H9 (cell line): ENCODE data around the gene SS18L1. TPM values are rescaled to one million over a fixed set of nuclear protein-coding genes. Genes with fewer than 3 reads are reported as not detected.

Experiments used
- DNase-seq: peaks from one replicate; pipeline ENCODE4 v3.0.0-alpha.2; 2017
- H2AFZ ChIP-seq: one replicate; pipeline ENCODE4 v1.6.1; 2013; ENCODE audit warnings: mild to moderate bottlenecking, low read length, control low read depth, moderate library complexity
- H2AK5ac ChIP-seq: 2 replicates; pipeline ENCODE4 v1.6.1; 2013; ENCODE audit warnings: low read length, control low read depth, mixed read lengths; ENCODE audit not compliant: insufficient read length
- H2BK120ac ChIP-seq: one replicate; pipeline ENCODE4 v1.6.1; 2013; ENCODE audit warnings: low read depth, mild to moderate bottlenecking, low read length, control low read depth, inconsistent platforms; ENCODE audit not compliant: poor library complexity, severe bottlenecking
- H2BK12ac ChIP-seq: 2 replicates; pipeline ENCODE4 v1.6.1; 2013; ENCODE audit warnings: low read length, control low read depth, mixed read lengths, low read depth; ENCODE audit not compliant: insufficient read length
- H2BK15ac ChIP-seq: 2 replicates; pipeline ENCODE4 v1.6.1; 2013; ENCODE audit warnings: low read depth, low read length, control low read depth
- H2BK20ac ChIP-seq: one replicate; pipeline ENCODE4 v1.6.1; 2013; ENCODE audit warnings: low read depth, mild to moderate bottlenecking, low read length, control low read depth, inconsistent platforms; ENCODE audit not compliant: poor library complexity, severe bottlenecking
- H2BK5ac ChIP-seq: 2 replicates; pipeline ENCODE4 v1.6.1; 2013; ENCODE audit warnings: low read length, control low read depth, mixed read lengths; ENCODE audit not compliant: insufficient read length
- H3K14ac ChIP-seq: 2 replicates; pipeline ENCODE4 v1.6.1; 2013; ENCODE audit warnings: low read length, control low read depth; ENCODE audit not compliant: insufficient read depth
- H3K18ac ChIP-seq: 2 replicates; pipeline ENCODE4 v1.6.1; 2013; ENCODE audit warnings: low read depth, mild to moderate bottlenecking, mixed read lengths, low read length, control low read depth; ENCODE audit not compliant: insufficient read length
- H3K23ac ChIP-seq: 2 replicates; pipeline ENCODE4 v1.6.1; 2013; ENCODE audit warnings: low read length, control low read depth, mixed read lengths, low read depth; ENCODE audit not compliant: insufficient read length
- H3K23me2 ChIP-seq: 2 replicates; pipeline ENCODE4 v1.6.1; 2013; ENCODE audit warnings: low read depth, mild to moderate bottlenecking, mixed read lengths, low read length, control low read depth; ENCODE audit not compliant: insufficient read length, poor library complexity, severe bottlenecking
- H3K27ac ChIP-seq: 2 replicates; pipeline ENCODE4 v1.5.1; 2013; ENCODE audit warnings: low read length, control low read depth, mixed read lengths, low read depth; ENCODE audit not compliant: insufficient read length
- H3K27me3 ChIP-seq: 2 replicates; pipeline ENCODE4 v1.6.1; 2013; ENCODE audit warnings: low read length, control low read depth, inconsistent platforms; ENCODE audit not compliant: insufficient read depth
- H3K4ac ChIP-seq: 2 replicates; pipeline ENCODE4 v1.6.1; 2013; ENCODE audit warnings: low read depth, mild to moderate bottlenecking, control low read depth, inconsistent platforms, low read length, moderate library complexity
- H3K4me1 ChIP-seq: 2 replicates; pipeline ENCODE4 v1.6.1; 2013; ENCODE audit warnings: low read length, control low read depth, inconsistent platforms; ENCODE audit not compliant: insufficient read depth
- H3K4me2 ChIP-seq: 2 replicates; pipeline ENCODE4 v1.6.1; 2013; ENCODE audit warnings: low read length, control low read depth, mixed read lengths; ENCODE audit not compliant: insufficient read length, insufficient read depth
- H3K56ac ChIP-seq: 2 replicates; pipeline ENCODE4 v1.6.1; 2013; ENCODE audit warnings: low read depth, mild to moderate bottlenecking, mixed read lengths, low read length, control low read depth; ENCODE audit not compliant: insufficient read length
- H3K79me1 ChIP-seq: 2 replicates; pipeline ENCODE4 v1.6.1; 2013; ENCODE audit warnings: low read depth, mild to moderate bottlenecking, moderate library complexity, low read length, control low read depth, inconsistent platforms; ENCODE audit not compliant: insufficient read depth, poor library complexity, severe bottlenecking
- H3K79me2 ChIP-seq: 2 replicates; pipeline ENCODE4 v1.6.1; 2013; ENCODE audit warnings: low read length, control low read depth, inconsistent platforms; ENCODE audit not compliant: insufficient read depth
- H3K9ac ChIP-seq: 2 replicates; pipeline ENCODE4 v1.6.1; 2013; ENCODE audit warnings: low read length, control low read depth, mixed read lengths; ENCODE audit not compliant: insufficient read length; ENCODE audit errors: extremely low read depth
- H3K9me3 ChIP-seq: one replicate; pipeline ENCODE4 v1.6.1; 2013; ENCODE audit warnings: low read depth, low read length, inconsistent platforms; ENCODE audit not compliant: control insufficient read depth
- H3T11ph ChIP-seq: one replicate; pipeline ENCODE4 v1.6.1; 2013; ENCODE audit warnings: mild to moderate bottlenecking, low read length, control low read depth, inconsistent platforms
- H4K20me1 ChIP-seq: one replicate; pipeline ENCODE4 v1.6.1; 2013; ENCODE audit not compliant: control insufficient read depth, insufficient read length, insufficient read depth
- H4K5ac ChIP-seq: 2 replicates; pipeline ENCODE4 v1.6.1; 2013; ENCODE audit warnings: low read depth, mild to moderate bottlenecking, mixed read lengths, low read length, control low read depth; ENCODE audit not compliant: insufficient read length
- H4K8ac ChIP-seq: replicated peaks from 2 replicates; pipeline ENCODE4 v1.6.1; 2013; ENCODE audit warnings: low read length, control low read depth, mixed read lengths, low read depth; ENCODE audit not compliant: insufficient read length
- H4K91ac ChIP-seq: 2 replicates; pipeline ENCODE4 v1.6.1; 2013; ENCODE audit warnings: low read depth, mild to moderate bottlenecking, moderate library complexity, mixed read lengths, low read length, control low read depth; ENCODE audit not compliant: insufficient read length
- H3K27ac Mint-ChIP-seq, 3 experiments: 2 replicates in 2 of 3; 3 replicates in 1 of 3; pipeline ENCODE4 v1.8.0; 2020 to 2021; ENCODE audit warnings: mixed read lengths in 3 of 3, mild to moderate bottlenecking in 1 of 3, moderate library complexity in 1 of 3
- H3K27me3 Mint-ChIP-seq: 2 replicates; pipeline ENCODE4 v1.8.0; 2021; ENCODE audit warnings: low read depth, mild to moderate bottlenecking, moderate library complexity, mixed read lengths
- H3K36me3 Mint-ChIP-seq, 3 experiments: 2 replicates in 2 of 3; 3 replicates in 1 of 3; pipeline ENCODE4 v1.8.0; 2020 to 2021; ENCODE audit warnings: low read depth in 3 of 3, mixed read lengths in 3 of 3; ENCODE audit not compliant: insufficient read depth in 1 of 3
- H3K4me1 Mint-ChIP-seq, 2 experiments: 2 replicates each; pipeline ENCODE4 v1.8.0; 2020; ENCODE audit warnings: mixed read lengths in 2 of 2
- H3K4me3 Mint-ChIP-seq, 2 experiments: 2 replicates in 1 of 2; 3 replicates in 1 of 2; pipeline ENCODE4 v1.8.0; 2020 to 2021; ENCODE audit warnings: mild to moderate bottlenecking in 2 of 2, mixed read lengths in 2 of 2, moderate library complexity in 1 of 2
- H3K9me3 Mint-ChIP-seq, 2 experiments: 2 replicates in 1 of 2; 3 replicates in 1 of 2; pipeline ENCODE4 v1.8.0; 2020; ENCODE audit warnings: mild to moderate bottlenecking in 2 of 2, mixed read lengths in 2 of 2, moderate library complexity in 1 of 2
- WGBS: extraction: QIAGEN DNeasy Blood & Tissue Kit; methylation state at CpG from one replicate; pipeline ENCODE4 v1.1.7; 2013; ENCODE audit warnings: missing lambda C conversion rate, low lambda C conversion rate, mixed read lengths; ENCODE audit not compliant: insufficient read length; ENCODE audit errors: extremely low coverage; 5-methylcytosine and 5-hydroxymethylcytosine counted together
- total RNA-seq: library from RNA; stranded (reverse); gene quantifications from 2 replicates; pipeline ENCODE4 v1.2.1, GENCODE V29; 2021
- TF ChIP-seq, protein P1 (sequence below): fragments of 200-600 bp; sonication (generic); conservative IDR thresholded peaks from 3 replicates; pipeline ENCODE4 v1.8.0; 2021; ENCODE audit warnings: antibody characterized with exemption, mild to moderate bottlenecking

The SS18L1 gene
- total RNA-seq, 1 experiment from 2014 or later: 22.2 TPM

DNA sequence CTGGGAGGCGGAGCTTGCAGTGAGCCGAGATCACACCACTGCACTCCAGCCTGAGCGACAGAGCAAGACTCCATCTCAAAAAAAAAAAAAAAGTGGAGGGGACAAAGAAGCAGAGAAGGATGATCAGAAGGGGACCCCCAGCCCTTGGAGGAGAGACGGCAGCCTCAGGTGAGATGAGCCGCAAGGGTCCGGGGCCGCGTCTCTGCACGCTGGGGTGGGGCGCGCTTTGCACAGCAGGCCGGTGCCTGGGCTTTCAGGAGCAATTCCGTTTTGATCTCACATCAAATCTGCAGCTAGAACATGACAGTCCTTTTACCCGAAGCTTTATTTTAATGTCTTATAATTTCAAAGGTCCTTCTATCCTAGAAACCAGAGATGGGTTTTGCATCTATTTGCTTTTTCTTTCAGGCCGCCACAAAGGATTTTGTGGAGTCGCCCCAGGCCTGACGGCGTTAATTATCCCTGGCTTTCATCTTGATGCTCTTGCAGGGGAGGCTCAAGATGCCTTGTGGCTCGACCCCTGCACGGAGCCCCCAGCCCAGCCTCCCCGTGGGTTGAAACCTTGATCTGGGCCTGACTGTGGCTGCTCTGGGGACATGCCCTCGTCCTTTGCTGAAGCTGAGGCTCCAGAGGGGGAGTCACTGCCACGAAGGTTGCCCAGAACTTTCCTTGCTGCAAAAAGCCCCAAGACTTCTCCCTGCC, 59.3 kb downstream of the SS18L1 start:
- WGBS: no CpG with 5 or more reads among the region's 23 CpGs
- peak overlapping the region in 1 of 3 experiments; percentile 62; a peak in 3 of 7 replicates for H3K27ac Mint-ChIP-seq

More for the DNA sequence above, 59.3 kb downstream of the SS18L1 start:
- H3K4ac ChIP-seq: no peak overlapping the region
- H3K27me3 ChIP-seq: no peaks in the 10 kb centered on the region
- Mint-ChIP-seq H3K36me3 (peaks cover 22 to 50% (median 47%) of the 10 kb centered on the region in 3 experiments; a peak in 6 of 7 replicates), H3K4me3 (no peak overlapping the region), H3K27me3 (no peaks in the 10 kb centered on the region), H3K9me3 (no peaks in the 10 kb centered on the region), H3K4me1 (no peaks in the 10 kb centered on the region)
- no peak overlapping the region for H4K8ac ChIP-seq
- H3K9me3 ChIP-seq: no peaks in the 10 kb centered on the region
- H2BK15ac ChIP-seq: no peak overlapping the region
- no peak overlapping the region for H3K18ac ChIP-seq
- H3K23me2 ChIP-seq: no peaks in the 10 kb centered on the region
- H3K9ac ChIP-seq: no peak overlapping the region
- no peak overlapping the region for H2AFZ ChIP-seq
- H3K4me2 ChIP-seq: no peak overlapping the region
- no peak overlapping the region for H4K5ac ChIP-seq
- no peak overlapping the region for H2BK20ac ChIP-seq
- H3K56ac ChIP-seq: no peak overlapping the region
- H2BK120ac ChIP-seq: no peak overlapping the region
- no peaks in the 10 kb centered on the region for H3K79me2 ChIP-seq
- TF ChIP-seq, protein P1, sequence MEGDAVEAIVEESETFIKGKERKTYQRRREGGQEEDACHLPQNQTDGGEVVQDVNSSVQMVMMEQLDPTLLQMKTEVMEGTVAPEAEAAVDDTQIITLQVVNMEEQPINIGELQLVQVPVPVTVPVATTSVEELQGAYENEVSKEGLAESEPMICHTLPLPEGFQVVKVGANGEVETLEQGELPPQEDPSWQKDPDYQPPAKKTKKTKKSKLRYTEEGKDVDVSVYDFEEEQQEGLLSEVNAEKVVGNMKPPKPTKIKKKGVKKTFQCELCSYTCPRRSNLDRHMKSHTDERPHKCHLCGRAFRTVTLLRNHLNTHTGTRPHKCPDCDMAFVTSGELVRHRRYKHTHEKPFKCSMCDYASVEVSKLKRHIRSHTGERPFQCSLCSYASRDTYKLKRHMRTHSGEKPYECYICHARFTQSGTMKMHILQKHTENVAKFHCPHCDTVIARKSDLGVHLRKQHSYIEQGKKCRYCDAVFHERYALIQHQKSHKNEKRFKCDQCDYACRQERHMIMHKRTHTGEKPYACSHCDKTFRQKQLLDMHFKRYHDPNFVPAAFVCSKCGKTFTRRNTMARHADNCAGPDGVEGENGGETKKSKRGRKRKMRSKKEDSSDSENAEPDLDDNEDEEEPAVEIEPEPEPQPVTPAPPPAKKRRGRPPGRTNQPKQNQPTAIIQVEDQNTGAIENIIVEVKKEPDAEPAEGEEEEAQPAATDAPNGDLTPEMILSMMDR: no peak
- H3T11ph ChIP-seq: no peak overlapping the region
- no peak overlapping the region for H3K14ac ChIP-seq
- no peaks in the 10 kb centered on the region for H4K20me1 ChIP-seq
- no peak overlapping the region for H3K23ac ChIP-seq
- no peaks in the 10 kb centered on the region for H3K4me1 ChIP-seq
- no peaks in the 10 kb centered on the region for H3K79me1 ChIP-seq
- H2BK5ac ChIP-seq: no peak overlapping the region
- DNase-seq: no peak
- no peak overlapping the region for H2AK5ac ChIP-seq
- H3K27ac ChIP-seq: no peak overlapping the region
- H4K91ac ChIP-seq: no peak overlapping the region
- H2BK12ac ChIP-seq: no peak overlapping the region
